ENCODE measurements around the gene ZFAND6. TPM values are rescaled to one million over a fixed set of nuclear protein-coding genes. Genes with fewer than 3 reads are reported as not detected.
A peak's percentile ranks its signal among the peaks of the same experiment; 100 is the strongest.

The ZFAND6 gene
- total and polyA plus RNA-seq, 10 of the 15 experiments (the other 5 are each of a cell fraction or from before 2014, with no cell fraction given): 78.9 to 179 (median 135) TPM

GRCh38 chr15:80055933-80056332 is 3.5 kb upstream of the ZFAND6 start (continued):
- no peak for TF ChIP-seq ZNF384 (IDR thresholded peaks at IDR 0.05; ENCODE audit: borderline replicate concordance, low read depth, low read length)
- no peak for TF ChIP-seq MYC (IDR thresholded peaks at IDR 0.05; ENCODE audit: insufficient read depth, insufficient read length, insufficient replicate concordance, low read length, severe bottlenecking)
- TF ChIP-seq TCF3 (IDR thresholded peaks at IDR 0.05; ENCODE audit: borderline replicate concordance, insufficient read depth, low read depth, low read length): no peak
- no peak for TF ChIP-seq PAX8 (IDR thresholded peaks at IDR 0.05)
- TF ChIP-seq SMARCA5 (IDR thresholded peaks at IDR 0.05): no peak
- 0 out of 2 replicates have a peak, but pooled peaks have one; percentile 37 for TF ChIP-seq CREB1 (IDR thresholded peaks at IDR 0.05; ENCODE audit: low read depth)
- no peak for TF ChIP-seq RFX5 (IDR thresholded peaks at IDR 0.05; ENCODE audit: low read depth, low read length)
- no peak for TF ChIP-seq ASH2L (IDR thresholded peaks at IDR 0.05; ENCODE audit: borderline replicate concordance, low read depth)
- no peak for TF ChIP-seq KDM1A (IDR thresholded peaks at IDR 0.05; ENCODE audit: borderline replicate concordance)
- no peak for TF ChIP-seq EGR1 (IDR thresholded peaks at IDR 0.05; ENCODE audit: borderline replicate concordance in 1 of 2, low read depth in 2 of 2, low read length in 2 of 2)
- no peak for TF ChIP-seq TBL1XR1 (IDR thresholded peaks at IDR 0.05; ENCODE audit: low read depth, low read length)
- TF ChIP-seq KLF5 (IDR thresholded peaks at IDR 0.05; ENCODE audit: partially characterized antibody): peak; percentile 26
- no peak for TF ChIP-seq ZBED1 (IDR thresholded peaks at IDR 0.05; ENCODE audit: borderline replicate concordance)
- no peak for TF ChIP-seq TAF1 (IDR thresholded peaks at IDR 0.05; ENCODE audit: borderline replicate concordance, low read depth, low read length)
- no peak for TF ChIP-seq IRF4 (IDR thresholded peaks at IDR 0.05; ENCODE audit: low read depth, low read length)
- TF ChIP-seq SRF (IDR thresholded peaks at IDR 0.05; ENCODE audit: low read depth in 2 of 2, low read length in 2 of 2): no peak
- peak in 1 of 2 experiments; percentile 34; a peak in 1 of 4 replicates for TF ChIP-seq BHLHE40 (IDR thresholded peaks at IDR 0.05; ENCODE audit: borderline replicate concordance in 1 of 2, low read depth in 2 of 2, low read length in 1 of 2)
- TF ChIP-seq SUZ12 (IDR thresholded peaks at IDR 0.05; ENCODE audit: unreplicated experiment): no peak
- no peak for TF ChIP-seq E2F8 (IDR thresholded peaks at IDR 0.05; ENCODE audit: low read depth, partially characterized antibody)
- TF ChIP-seq NR2C2 (IDR thresholded peaks at IDR 0.05; ENCODE audit: borderline replicate concordance, control insufficient read depth, insufficient read length, low read depth): no peak
- TF ChIP-seq MLLT1 (IDR thresholded peaks at IDR 0.05): no peak
- TF ChIP-seq TCF12 (IDR thresholded peaks at IDR 0.05; ENCODE audit: low read depth, low read length): no peak
- no peak for TF ChIP-seq HCFC1 (IDR thresholded peaks at IDR 0.05; ENCODE audit: low read length)
- no peak for TF ChIP-seq NKRF (conservative IDR thresholded peaks at IDR 0.05)
- no peak for TF ChIP-seq ZNF24 (IDR thresholded peaks at IDR 0.05)
- TF ChIP-seq JUNB (IDR thresholded peaks at IDR 0.05): no peak
- no peak for TF ChIP-seq CHD4 (IDR thresholded peaks at IDR 0.05)
- no peak for TF ChIP-seq CHD1 (IDR thresholded peaks at IDR 0.05; ENCODE audit: low read depth, low read length)

Data from GM12878 (cell line).